Peyer's patch (tissue), 4 donors: ENCODE measurements around the gene MIAT.

Experiments used
- CTCF ChIP-seq, 6 experiments: fragments of 450-650 bp in 4 of 6; fragments of 200-600 bp in 2 of 6; sonication (generic) in 1 of 6; IDR thresholded peaks; one replicate each; pipeline ENCODE4 v1.5.1; 2017 to 2019; ENCODE audit warnings: antibody characterized with exemption in 6 of 6, mild to moderate bottlenecking in 3 of 6, moderate library complexity in 1 of 6
- POLR2A ChIP-seq, 2 donors: fragments of 450-650 bp; IDR thresholded peaks; one replicate each; pipeline ENCODE4 v1.5.1; 2017; ENCODE audit warnings: antibody characterized with exemption in 2 of 2, mild to moderate bottlenecking in 2 of 2, moderate library complexity in 2 of 2

- no peak for TF ChIP-seq POLR2A (IDR thresholded peaks at IDR 0.05)
- TF ChIP-seq CTCF (IDR thresholded peaks at IDR 0.05): no peak
Observed at GRCh38 chr22:26689513-26690301, 32.3 kb downstream of the MIAT start.
